HPDE6-E6E7 (cell line): ENCODE data around the gene USP36.
A peak's percentile ranks its signal among the peaks of the same experiment; 100 is the strongest.
"Not testable (repeated sequence)": the region's sequence is repeated elsewhere in the genome, so short reads cannot be mapped to it uniquely, and the experiment has no call there.

Experiments used
- DNase-seq: peaks from one replicate; pipeline ENCODE4 v3.0.0; 2011; ENCODE audit warnings: missing footprints; ENCODE audit errors: extremely low spot score

The USP36 gene

GRCh38 chr17:78872486-78872885, 31.9 kb upstream of the USP36 start:
- DNase-seq = no peak

DNA sequence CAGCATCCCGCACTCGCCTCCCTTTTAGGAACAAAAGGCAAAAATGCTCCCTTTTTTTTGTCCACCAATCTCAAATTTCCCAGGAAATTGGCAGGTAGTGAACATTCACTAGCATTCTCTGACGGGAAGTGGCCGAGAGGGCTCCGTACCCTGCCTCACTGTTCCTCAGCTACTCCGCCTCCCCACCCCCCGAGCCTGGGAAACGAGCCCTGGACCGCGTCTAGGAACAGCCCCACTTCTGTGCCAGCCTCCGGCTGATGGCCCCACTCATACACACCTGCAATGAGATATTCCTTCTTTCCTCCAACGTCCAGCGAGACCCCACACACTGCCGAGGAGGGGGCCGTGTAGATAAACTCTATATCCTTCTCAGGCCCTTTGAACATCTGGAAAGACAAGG, 30.0 kb upstream of the USP36 start:
- DNase-seq = no peak

GRCh38 chr17:78868391-78868790, 27.8 kb upstream of the USP36 start:
- no peak for DNase-seq

DNA sequence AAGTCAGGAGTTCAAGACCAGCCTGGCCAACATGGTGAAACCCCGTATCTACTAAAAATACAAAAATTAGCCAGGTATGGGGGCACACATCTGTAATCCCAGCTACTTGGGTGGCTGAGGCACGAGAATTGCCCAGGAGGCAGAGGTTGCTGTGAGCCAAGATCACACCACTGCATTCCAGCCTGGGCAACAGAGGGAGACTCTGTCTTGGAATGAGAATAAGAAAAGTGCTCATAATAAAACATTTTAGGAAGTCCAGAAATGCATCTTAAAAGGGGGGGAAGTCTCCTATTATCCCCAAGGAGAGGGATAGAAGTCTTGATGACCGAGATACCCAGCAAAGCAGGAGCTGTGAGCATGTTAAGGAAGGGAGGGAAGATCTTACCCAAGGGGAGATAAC, 26.4 kb upstream of the USP36 start:
- DNase-seq = not testable (repeated sequence)

GRCh38 chr17:78865682-78866390, 25.2 kb upstream of the USP36 start:
- DNase-seq = peak; percentile 55

GRCh38 chr17:78864117-78864516, 23.5 kb upstream of the USP36 start:
- DNase-seq = no peak

DNA sequence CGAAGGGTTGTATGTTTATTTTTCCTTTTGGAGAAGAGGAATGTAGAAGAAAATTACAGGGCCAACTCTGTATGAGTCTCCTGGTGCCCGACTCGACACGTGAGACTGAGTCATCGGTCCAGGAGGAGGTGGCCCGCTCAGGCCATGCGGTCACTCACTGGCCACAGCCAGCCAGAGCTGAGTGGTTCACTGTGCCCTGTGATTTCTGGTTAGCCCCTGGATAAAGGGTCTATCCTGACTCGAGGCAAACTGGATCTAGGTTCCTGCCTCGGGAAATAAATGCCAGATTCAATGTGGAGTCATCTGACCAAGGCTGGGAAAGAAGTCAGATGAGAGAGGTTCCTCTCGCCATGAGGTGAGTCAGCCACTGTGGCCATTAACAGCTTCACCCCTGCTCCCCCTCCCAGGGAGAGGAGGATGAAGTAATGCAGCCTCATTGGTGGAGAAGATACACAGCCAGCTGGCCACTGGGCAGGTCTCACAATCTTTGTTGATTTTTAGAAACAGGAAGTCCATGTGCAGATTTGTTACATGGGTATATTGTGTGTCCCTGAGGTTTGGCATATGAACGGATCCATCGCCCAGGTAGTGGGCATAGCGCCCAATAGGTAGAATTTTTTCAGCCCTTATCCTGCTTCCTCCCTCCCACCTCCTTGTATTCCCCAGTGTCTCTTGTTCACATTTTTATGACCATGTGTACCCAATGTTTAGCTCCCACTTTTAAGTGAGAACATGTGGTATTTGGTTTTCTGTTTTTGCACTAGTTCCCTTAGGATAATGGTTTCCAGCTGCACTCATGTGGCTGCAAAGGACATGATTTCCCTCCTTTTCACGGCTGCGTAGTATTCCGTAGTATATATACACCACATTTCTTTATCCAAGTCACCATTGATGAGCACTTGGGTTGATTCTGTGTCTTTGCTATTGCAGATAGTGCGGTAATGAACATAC, 21.7 kb upstream of the USP36 start:
- DNase-seq = peak; percentile 88

GRCh38 chr17:78861229-78861628, 20.6 kb upstream of the USP36 start:
- no peak for DNase-seq

DNA sequence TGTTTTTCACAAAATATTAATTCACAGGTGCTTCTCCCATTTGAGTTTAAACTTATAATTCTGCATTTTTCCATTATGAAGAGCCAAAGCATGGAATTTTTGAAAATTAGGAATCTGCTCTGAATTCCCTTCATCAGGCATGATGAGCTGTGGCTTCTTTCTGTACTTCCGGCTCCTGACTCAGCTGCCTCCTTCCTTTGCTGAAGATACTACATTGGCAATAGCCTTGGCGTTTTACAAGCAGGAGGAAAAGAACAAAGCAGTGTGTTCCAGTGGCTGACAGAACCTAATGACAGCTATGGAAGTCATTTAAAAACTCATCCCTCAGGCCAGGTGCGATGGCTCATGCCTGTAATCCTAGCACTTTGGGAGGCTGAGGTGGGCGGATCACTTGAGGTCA, 18.4 kb upstream of the USP36 start:
- DNase-seq = no peak

GRCh38 chr17:78857266-78857665, 16.7 kb upstream of the USP36 start:
- DNase-seq = no peak

GRCh38 chr17:78855561-78856165, 15.0 kb upstream of the USP36 start:
- DNase-seq = no peak

- no peak for DNase-seq
These were observed 13.9 kb upstream of the USP36 start for GRCh38 chr17:78854508-78854907.

DNA sequence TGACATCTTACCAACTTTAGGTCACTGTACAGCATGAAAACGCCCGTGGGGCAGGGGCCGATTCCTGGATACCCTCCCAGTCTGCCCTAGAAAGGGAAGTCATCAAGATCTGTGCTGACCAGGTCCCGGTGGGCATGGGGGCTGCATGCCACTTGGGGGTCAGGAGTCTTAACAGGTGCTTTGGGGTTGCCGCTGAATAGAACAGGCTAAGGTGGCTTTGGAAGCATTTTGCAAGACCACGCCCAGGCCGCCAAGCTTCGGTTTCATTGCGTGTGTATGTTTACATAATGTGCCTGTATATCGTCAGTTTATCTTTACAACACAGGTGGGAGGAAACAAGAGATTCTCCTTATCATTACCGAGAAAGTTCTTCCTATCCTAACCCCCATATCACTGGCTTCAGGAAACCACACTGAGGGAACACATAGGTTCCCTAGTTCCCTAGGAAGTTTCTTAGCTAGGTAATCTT, 13.3 kb upstream of the USP36 start:
- no peak for DNase-seq

DNA sequence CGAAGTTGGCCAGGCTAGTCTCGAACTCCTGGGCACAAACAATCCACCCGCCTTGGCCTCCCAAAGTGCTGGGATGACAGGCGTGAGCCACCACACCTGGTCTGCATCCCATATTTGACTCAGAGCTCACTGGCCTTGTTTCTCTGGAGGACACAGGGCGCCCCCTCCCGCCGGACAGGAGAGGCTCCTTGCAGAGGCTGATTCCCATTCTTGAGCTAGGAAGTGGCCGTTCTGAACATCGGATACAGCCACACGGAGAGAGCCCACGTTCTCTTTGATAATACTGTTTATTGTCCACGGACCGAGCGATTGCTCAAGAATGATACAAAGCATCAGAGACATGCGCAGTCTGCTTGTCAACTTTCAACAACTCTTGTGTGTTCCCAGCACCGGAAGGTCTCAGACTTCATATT, 12.1 kb upstream of the USP36 start:
- DNase-seq = no peak

GRCh38 chr17:78849026-78849425, 8.4 kb upstream of the USP36 start:
- DNase-seq = no peak

DNA sequence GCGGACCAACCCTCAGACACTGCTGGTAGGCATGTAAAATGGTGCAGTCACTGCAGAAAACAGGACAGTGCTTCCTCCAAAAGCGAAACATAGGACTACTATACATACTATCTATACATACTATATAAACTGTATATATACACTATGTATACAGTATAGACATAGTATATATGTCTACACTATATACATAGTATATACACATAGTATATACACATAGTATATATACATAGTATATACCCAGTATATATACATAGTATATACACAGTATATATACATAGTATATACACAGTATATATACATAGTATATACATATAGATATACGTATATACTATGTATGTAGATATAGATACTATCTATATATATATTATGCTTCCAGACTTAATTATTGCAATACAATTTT, 6.4 kb upstream of the USP36 start:
- DNase-seq = no peak

- no peak for DNase-seq
These were observed 3.8 kb upstream of the USP36 start for GRCh38 chr17:78844301-78845005.

GRCh38 chr17:78842881-78843565, 2.4 kb upstream of the USP36 start:
- DNase-seq = peak; percentile 29

- DNase-seq = no peak
These were observed 159 bp downstream of the USP36 start for GRCh38 chr17:78840530-78840779.

GRCh38 chr17:78839762-78840529, 668 bp downstream of the USP36 start:
- DNase-seq = peak; percentile 44
